Measurements from ENCODE around the gene OTOS. TPM values are rescaled to one million over a fixed set of nuclear protein-coding genes. Genes with fewer than 3 reads are reported as not detected.

The OTOS gene
- total and polyA plus RNA-seq, 2 donors (not counting 1 experiment from before 2014, with no cell fraction given): not detected

DNA sequence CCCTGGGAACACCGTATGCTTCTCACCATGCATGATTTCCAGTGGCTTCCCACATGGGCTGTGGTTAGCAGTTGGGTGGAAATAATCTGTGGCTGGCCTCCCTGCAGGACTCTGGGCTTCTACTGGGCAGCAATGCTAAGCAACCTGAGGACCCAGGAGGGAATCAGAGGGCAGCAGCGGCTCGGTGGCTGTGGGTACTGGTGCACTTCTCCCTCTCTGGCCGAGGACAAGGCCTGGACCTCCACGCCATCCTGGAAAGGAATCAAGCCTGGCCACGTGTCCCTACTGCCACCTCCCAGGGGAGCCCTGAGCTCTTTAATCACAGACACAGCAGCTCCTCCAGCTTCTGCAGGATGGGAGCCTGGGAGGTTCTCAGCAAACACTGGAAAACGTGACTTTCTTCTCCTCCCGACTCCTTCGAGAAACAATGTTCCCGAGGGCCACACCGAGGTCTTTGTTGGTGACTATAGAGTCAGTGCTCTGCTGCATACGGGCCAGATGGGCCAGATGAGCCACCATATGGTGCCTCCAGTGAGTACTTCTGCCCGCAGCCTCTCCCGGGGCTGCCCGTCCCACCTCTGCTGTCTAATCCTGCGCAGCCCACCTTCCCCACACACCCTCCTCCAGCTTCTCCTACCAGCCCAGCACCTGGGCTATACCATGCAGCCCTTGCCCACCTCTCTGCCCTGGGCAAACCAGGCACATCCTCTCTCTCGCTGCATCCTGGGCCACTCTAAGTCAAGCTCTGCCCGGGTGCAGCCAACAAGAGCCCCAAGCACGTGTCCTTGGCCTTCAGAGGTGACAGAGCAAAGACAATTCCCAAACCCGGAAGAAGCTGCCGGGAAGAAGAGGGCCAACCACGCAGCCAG lies 42.8 kb upstream of the OTOS start:
- Mint-ChIP-seq H3K27ac (no peak overlapping the region), H3K27me3 (peaks cover 17% of the 10 kb centered on the region), H3K4me3 (no peak overlapping the region), H3K9me3 (ENCODE audit: insufficient read depth) (peaks cover 4% of the 10 kb centered on the region), H3K4me1 (no peaks in the 10 kb centered on the region)
- CTCF ChIA-PET: no interaction called here
- no peak for ATAC-seq (ENCODE audit: low read depth)
- no peaks in the 10 kb centered on the region for H3K27me3 ChIP-seq (replicated peaks in 1 of 4; ENCODE audit: control extremely low read depth in 1 of 4, control insufficient read depth in 3 of 4, insufficient read depth in 4 of 4, low read length in 3 of 4)
- no peaks in the 10 kb centered on the region for H3K4me1 ChIP-seq (ENCODE audit: control insufficient read depth in 2 of 2, insufficient read depth in 2 of 2, low read length in 2 of 2)
- no peaks in the 10 kb centered on the region for H4K20me1 ChIP-seq (ENCODE audit: control insufficient read depth, insufficient read depth, low read length, poor library complexity, severe bottlenecking)
- DNase-seq: no peak
- H3K79me2 ChIP-seq (ENCODE audit: control insufficient read depth, insufficient read depth, low read length): no peaks in the 10 kb centered on the region
- H3K27ac ChIP-seq (ENCODE audit: low read length in 2 of 2): no peak overlapping the region
- intact Hi-C loops (cut with micrococcal nuclease): no loop called here
- no peak overlapping the region for H3K9ac ChIP-seq (ENCODE audit: low read length)
- H3K9me3 ChIP-seq (ENCODE audit: control extremely low read depth in 1 of 3, control insufficient read depth in 2 of 3, insufficient read depth in 1 of 3, low read length in 2 of 3): peaks cover 0 to 9% (median 1%) of the 10 kb centered on the region in 3 donors
- WGBS (ENCODE audit: insufficient coverage): 84% methylated on average over 22 of the region's 22 CpGs
- no peak overlapping the region for H2AFZ ChIP-seq (ENCODE audit: insufficient read depth, low read depth, low read length, poor library complexity, severe bottlenecking)
- H3K36me3 ChIP-seq (replicated peaks in 1 of 2; ENCODE audit: control extremely low read depth in 1 of 2, control insufficient read depth in 1 of 2, extremely low read depth in 1 of 2, insufficient read depth in 2 of 2, low read length in 1 of 2): no peaks in the 10 kb centered on the region
- H3K4me2 ChIP-seq (replicated peaks; ENCODE audit: low read depth, low read length, poor library complexity, severe bottlenecking): no peak overlapping the region
- POLR2A ChIA-PET: no interaction called here
- TF ChIP-seq, protein P1, sequence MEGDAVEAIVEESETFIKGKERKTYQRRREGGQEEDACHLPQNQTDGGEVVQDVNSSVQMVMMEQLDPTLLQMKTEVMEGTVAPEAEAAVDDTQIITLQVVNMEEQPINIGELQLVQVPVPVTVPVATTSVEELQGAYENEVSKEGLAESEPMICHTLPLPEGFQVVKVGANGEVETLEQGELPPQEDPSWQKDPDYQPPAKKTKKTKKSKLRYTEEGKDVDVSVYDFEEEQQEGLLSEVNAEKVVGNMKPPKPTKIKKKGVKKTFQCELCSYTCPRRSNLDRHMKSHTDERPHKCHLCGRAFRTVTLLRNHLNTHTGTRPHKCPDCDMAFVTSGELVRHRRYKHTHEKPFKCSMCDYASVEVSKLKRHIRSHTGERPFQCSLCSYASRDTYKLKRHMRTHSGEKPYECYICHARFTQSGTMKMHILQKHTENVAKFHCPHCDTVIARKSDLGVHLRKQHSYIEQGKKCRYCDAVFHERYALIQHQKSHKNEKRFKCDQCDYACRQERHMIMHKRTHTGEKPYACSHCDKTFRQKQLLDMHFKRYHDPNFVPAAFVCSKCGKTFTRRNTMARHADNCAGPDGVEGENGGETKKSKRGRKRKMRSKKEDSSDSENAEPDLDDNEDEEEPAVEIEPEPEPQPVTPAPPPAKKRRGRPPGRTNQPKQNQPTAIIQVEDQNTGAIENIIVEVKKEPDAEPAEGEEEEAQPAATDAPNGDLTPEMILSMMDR (IDR thresholded peaks at IDR 0.05): no peak
- TF ChIP-seq EZH2 (IDR thresholded peaks at IDR 0.05; ENCODE audit: borderline replicate concordance, insufficient read depth, low read depth, low read length, poor library complexity, severe bottlenecking): no peak
- no peak overlapping the region for H3K4me3 ChIP-seq (ENCODE audit: control extremely low read depth in 1 of 5, extremely low read depth in 1 of 5, insufficient read depth in 1 of 5, low read depth in 2 of 5, low read length in 4 of 5)

DNA sequence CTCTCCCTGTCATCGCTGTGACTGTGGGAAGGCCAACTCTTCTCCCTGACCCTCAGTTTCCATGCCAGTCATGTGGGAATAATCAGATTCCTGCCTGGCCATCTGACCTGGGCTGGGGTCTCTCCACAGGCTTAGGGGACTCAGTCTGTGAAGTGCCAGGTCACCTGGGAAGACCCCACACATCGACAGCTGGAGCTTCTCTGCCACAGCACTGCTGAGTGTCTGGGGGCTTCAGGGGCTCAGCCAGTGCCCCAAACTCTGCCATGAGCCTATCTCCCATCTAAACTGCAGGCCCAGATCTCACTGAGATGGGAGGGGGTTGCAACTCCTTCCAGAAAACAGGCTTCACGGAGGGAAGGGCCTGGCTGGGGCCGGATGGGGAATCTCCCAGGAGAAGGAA lies 42.0 kb upstream of the OTOS start:
- Mint-ChIP-seq H3K4me3 (no peak overlapping the region), H3K27me3 (peaks cover 21% of the 10 kb centered on the region), H3K4me1 (no peaks in the 10 kb centered on the region), H3K27ac (no peak overlapping the region), H3K9me3 (ENCODE audit: insufficient read depth) (no peaks in the 10 kb centered on the region)
- DNase-seq (no peak), ATAC-seq (ENCODE audit: low read depth) (no peak)
- ChIA-PET POLR2A (no interaction called here), CTCF (no interaction called here)
- H3K36me3 ChIP-seq (replicated peaks in 1 of 2; ENCODE audit: control extremely low read depth in 1 of 2, control insufficient read depth in 1 of 2, extremely low read depth in 1 of 2, insufficient read depth in 2 of 2, low read length in 1 of 2): no peaks in the 10 kb centered on the region
- no peak overlapping the region for H2AFZ ChIP-seq (ENCODE audit: insufficient read depth, low read depth, low read length, poor library complexity, severe bottlenecking)
- H3K79me2 ChIP-seq (ENCODE audit: control insufficient read depth, insufficient read depth, low read length): no peaks in the 10 kb centered on the region
- H3K9me3 ChIP-seq (ENCODE audit: control extremely low read depth in 1 of 3, control insufficient read depth in 2 of 3, insufficient read depth in 1 of 3, low read length in 2 of 3): peaks cover 0 to 2% (median 1%) of the 10 kb centered on the region in 3 donors
- 83% methylated on average over 4 of the region's 4 CpGs for WGBS (ENCODE audit: insufficient coverage)
- H3K9ac ChIP-seq (ENCODE audit: low read length): no peak overlapping the region
- no peak overlapping the region for H3K27ac ChIP-seq (ENCODE audit: low read length in 2 of 2)
- no peaks in the 10 kb centered on the region for H3K4me1 ChIP-seq (ENCODE audit: control insufficient read depth in 2 of 2, insufficient read depth in 2 of 2, low read length in 2 of 2)
- H3K27me3 ChIP-seq (replicated peaks in 1 of 4; ENCODE audit: control extremely low read depth in 1 of 4, control insufficient read depth in 3 of 4, insufficient read depth in 4 of 4, low read length in 3 of 4): peaks cover 0 to 3% (median 0%) of the 10 kb centered on the region in 4 experiments
- TF ChIP-seq, protein P1 (IDR thresholded peaks at IDR 0.05): no peak
- no peak for TF ChIP-seq EZH2 (IDR thresholded peaks at IDR 0.05; ENCODE audit: borderline replicate concordance, insufficient read depth, low read depth, low read length, poor library complexity, severe bottlenecking)
- H3K4me2 ChIP-seq (replicated peaks; ENCODE audit: low read depth, low read length, poor library complexity, severe bottlenecking): no peak overlapping the region
- H3K4me3 ChIP-seq (ENCODE audit: control extremely low read depth in 1 of 5, extremely low read depth in 1 of 5, insufficient read depth in 1 of 5, low read depth in 2 of 5, low read length in 4 of 5): no peak overlapping the region
- intact Hi-C loops (cut with micrococcal nuclease): no loop called here
- H4K20me1 ChIP-seq (ENCODE audit: control insufficient read depth, insufficient read depth, low read length, poor library complexity, severe bottlenecking): no peaks in the 10 kb centered on the region
